Tibial nerve (tissue), 3 donors: Measurements from ENCODE around the gene TTPAL.

Experiments used
- CTCF ChIP-seq, 5 experiments: fragments of 200-600 bp in 3 of 5; fragments of 450-650 bp in 2 of 5; sonication (generic) in 3 of 5; IDR thresholded peaks; one replicate each; pipeline ENCODE4 v1.5.1; 2016 to 2019; ENCODE audit warnings: antibody characterized with exemption in 5 of 5, mild to moderate bottlenecking in 3 of 5, moderate library complexity in 2 of 5
- POLR2A ChIP-seq, 2 donors: fragments of 450-650 bp; IDR thresholded peaks; one replicate each; pipeline ENCODE4 v1.6.1; 2017; ENCODE audit warnings: antibody characterized with exemption in 2 of 2, mild to moderate bottlenecking in 2 of 2, moderate library complexity in 2 of 2

- TF ChIP-seq CTCF (IDR thresholded peaks at IDR 0.05): no peak
- no peak for TF ChIP-seq POLR2A (IDR thresholded peaks at IDR 0.05)
Observed at GRCh38 chr20:44520881-44521280, 45.2 kb downstream of the TTPAL start.
